GM19351 (cell line): ENCODE data around the gene MAGIX.

Source experiments
- ATAC-seq: cut with Tn5 transposase; IDR thresholded peaks from one replicate; pipeline ENCODE4 v1.9.1; 2021; ENCODE audit warnings: mild to moderate bottlenecking, moderate library complexity; ENCODE audit not compliant: unreplicated experiment

The MAGIX gene

DNA sequence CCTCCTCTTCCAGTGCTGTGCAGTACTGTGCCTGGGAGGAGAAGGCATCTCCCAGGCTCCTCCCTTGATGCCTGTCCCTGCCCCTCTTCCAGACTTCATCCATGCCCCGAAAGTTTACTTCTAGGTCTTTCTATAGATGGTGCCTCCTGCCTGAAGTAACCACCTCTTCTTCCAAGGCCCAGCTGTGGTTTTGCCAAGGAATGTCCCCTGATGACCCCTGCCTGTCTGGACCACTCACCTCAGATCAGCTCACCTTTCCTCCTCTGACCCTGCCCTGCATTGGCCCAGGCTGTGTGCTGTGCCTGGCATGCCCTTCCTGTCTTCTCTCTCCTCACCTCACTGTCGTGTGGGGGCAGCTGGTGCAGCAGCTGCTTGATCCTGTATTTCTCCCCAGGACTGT is 16.8 kb downstream of the MAGIX start:
- no peak for ATAC-seq

DNA sequence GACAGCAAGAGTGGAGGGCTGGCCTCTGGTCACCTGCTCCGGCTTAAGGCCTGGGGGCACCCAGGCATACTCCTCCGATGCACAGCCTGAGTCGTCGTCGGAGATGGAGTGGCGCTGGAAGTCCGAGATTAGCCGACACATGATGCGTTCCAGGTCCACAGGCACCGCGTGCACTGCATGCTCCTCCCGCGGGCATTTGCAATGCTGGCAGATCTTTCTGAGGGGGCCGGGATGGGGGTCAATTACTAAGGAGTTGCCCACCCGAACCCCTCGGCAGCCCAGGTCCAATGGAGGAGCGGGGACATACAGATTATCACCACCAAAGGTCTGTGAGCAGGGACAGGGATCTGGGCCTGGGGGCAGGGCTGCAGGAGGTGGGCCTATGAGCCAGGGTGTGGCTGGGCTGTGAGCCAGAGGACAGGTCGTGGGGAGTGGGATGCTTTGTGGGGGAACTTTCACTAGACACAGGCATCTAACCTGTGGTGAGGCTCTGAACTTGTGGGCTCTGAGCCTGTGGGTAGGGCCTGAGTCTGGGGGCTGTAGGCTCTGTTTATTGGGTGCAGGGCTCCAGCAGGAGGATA is 21.2 kb downstream of the MAGIX start:
- ATAC-seq, result no peak

DNA sequence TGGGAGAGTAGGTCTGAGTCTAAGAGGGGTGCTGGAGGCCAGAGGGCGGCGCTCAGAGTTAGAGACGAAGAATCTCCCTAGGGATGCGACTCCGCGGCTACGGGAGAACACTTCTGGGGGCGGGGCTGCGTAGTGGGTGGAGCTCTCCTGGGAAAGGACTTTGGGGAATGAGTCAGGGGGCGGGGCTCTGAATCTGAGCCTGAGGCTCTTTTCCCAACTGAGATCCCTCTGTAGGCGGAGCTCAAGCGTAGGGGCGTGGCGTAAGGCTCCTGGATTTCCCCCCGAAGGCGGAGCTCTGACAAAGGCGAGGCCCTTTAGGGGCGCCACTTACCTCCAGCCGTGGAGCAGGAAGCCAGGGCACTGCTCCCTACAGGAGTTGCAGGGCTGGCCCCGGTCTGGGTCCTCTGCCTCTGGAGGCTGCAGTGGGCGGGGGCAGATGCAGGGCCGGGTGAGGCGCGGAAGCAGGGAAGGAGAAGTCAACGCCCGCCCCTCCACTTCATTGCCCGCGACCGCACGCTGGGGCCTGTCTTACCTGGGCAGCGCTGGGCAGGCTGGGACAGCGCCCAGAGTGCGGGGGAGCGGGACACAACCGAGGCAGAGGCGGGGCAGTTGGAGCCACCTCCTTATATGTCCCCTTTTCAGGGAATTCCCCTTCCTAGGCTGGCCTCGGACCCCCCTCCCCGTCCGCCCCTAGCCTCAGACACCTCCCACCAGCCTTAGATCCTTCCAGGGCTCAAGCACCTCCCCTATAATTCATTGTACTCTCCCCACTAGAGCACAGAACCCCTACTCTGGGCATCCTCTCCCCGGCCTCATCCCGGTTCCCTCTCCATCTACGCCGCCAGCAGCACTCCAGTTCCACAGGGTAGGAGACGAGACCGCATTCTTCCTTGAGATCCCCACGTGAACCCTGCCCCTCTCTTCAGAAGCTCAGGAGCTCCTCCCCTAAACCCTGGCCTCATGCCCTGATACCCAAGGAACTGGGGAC is 22.0 kb downstream of the MAGIX start:
- ATAC-seq, result peak; percentile 41

DNA sequence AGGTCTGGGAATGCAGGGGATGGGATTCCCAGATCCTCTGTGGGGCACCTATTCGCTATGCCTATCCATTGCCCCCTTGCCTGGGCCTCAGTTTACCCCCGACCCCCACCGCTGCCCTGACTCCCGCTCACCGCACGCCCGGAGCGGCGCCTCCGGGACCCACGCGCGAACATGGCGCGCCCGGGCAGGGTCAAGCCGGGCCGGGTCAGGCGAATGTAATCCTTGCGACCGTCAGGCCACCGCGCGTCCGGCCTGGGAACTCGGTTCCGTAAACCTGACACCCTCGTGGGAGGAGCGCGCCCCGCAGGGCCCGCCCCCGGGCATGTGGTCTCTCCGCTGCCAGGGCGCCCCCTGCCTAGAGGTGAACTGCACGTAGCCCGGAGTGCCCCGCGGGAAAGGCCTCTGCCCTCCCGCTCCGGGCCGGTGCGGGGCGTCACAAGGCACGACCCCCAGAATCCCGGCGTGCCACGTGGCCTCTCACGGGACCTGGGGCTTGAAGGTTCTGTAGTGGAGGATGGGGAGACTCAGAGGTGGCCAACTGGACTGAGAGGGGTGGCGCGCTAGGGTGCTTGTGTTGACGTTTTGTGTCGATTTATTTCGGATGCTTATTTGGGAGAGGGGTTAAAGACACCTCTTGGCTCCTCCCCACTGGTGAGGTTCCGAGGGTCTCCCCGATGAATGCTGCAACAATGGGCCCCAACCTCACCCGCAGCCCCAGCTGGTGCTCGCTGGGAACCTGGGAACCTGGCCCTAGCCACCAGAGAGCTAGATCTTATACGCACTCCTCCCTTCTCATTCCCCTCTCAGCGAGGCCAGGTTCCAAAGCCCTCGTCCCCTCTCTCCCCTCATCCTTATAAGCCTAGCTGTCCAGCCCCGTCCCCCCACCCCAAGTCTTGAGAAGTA is 23.8 kb downstream of the MAGIX start, which contains the start of gene PRICKLE3:
TSS of gene PRICKLE3 (minus strand) at position 249 of the 903 bp plus-strand sequence. CDS start at position 173, 76 bp downstream.
- peak; percentile 27 for ATAC-seq

DNA sequence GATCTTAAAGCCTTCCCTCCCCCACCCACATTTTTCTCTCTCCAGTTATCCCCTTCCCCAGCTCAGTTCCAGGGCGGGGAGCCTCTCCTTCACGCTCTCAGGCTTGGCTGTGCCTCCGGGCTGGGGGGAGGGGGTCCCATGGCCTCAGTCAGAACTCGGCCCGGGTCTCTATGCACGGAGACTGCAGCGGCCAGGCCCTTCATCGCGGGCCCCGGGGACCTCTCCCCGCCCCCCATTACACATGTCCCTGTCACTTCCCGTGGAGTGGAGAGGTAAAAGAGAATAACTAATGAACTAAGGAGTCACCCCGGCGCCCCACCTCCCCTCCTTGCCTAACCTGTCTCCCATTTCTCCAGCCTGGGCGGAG is 24.5 kb downstream of the MAGIX start:
- no peak for ATAC-seq

DNA sequence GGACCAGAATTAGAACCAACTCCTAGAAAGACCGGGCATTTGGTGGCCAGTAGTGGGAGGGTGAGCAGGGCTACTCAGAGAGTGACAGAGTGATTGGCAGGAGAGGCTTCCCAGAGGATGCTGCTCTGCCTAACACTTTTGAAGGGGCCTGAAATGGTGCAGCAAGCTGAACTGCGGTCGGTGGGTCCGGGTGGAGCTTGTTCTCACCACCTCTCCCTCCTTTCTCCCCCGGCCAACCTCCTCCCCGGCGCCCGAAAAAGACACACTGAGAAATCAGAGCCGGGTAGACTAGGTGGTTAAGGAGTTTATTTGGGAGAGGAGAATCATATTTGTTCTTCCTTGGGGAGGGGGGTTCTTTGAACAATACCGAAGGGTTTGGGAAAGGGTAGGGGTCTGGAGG is 25.0 kb downstream of the MAGIX start:
- no peak for ATAC-seq

DNA sequence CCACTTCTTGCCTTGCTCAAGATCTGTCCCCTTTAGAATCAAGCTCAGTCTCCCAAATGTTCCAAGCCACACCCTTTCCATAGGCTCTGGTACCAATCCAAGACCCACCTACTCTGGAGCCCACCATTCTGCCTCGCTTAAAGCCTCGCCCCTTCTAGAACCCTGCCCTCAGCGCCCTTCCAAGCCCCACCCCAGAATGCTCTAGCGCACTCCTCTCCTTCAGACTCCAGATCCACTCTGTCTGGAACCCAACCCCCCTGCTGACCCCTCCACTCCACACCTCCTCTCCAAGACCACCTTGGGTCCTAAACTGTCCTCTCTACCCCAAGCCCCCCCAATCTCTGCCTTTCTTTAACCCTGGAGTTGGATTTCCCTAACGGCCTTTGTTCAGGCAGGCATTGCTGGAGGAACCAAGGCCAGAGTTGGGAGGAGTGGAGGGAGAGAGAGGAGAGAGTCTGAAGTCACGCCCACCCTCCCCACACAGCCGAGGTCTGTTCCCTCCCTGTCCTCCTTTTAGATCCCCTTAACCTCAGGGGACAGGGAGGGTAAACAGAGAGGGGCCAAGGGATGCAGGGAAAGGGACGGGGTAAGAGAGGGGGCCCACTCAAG is 26.0 kb downstream of the MAGIX start:
- ATAC-seq, result no peak

DNA sequence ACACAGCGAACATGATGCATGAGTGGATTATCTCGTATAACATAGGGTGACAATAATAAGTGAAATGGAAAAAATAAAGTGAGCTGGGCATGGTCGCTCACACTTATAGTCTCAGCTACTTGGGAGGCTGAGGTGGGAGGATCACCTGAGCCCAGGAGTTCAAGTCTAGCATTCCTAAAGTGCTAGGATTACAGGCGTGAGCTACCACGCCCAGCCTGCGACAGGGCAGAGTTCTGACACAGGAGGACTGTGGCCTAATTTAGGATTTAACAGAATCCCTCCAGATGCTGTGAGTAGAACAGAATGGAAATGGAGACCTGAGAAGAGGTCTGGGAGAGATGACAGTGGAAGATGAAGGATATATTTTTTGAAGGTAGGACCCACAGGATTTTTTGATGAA is 27.0 kb downstream of the MAGIX start:
- ATAC-seq, result no peak

DNA sequence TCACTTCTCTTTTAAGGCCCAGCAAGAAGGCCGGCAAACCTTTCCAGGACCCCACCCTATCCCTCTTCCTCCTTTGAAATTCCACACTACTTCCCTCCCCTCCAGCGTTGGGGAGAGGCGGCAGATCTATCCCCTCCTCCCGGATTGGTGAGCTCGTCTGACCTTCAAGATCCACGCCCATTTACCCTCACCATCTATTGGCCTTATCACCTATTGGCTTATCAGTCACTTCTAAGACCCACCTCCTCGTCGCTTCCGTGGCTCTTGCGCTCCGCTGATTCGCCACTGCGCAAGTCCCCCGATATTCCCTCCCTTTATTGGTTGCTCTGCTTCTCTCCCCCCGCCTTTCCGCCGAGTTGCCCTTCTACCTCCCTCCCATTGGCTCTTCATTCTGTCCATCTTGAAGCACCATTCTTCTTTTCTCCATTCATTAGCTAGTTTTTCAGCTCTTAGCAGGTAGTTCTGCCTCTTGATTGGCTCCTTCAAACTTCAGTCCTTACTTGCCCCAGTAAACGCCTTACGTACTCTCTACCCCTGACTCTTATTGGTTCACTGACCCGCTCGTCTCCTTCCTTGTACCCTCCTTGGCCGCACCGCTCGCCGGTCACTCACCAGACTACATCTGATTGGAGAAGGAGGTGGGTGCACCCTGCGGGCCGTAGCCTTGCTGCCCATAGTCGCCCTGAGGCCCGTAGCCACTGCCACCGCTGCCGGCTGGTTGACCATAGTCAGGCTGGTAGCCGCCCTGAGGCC is 28.4 kb downstream of the MAGIX start:
- ATAC-seq, result peak; percentile 88

DNA sequence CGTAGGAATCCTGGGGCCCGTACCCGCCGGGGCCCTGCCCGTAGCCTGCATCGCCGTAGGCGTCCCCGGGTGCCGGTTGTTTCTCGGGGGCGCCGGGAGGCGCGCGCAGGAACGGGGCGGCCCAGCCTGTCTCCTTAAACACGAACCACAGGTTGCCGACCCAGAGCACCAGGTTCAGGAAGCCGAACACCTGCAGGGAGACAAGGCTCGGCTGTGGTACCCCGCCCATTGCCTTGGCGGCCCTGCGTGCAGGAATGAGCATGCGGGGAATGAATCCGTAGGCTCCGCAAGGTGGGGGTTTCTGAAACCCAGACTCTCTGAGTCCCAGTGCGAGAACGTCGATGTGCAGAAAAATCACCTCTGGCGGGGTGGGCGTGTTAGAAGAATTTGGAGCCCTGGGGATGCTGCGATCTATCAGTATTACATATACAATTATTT is 29.0 kb downstream of the MAGIX start:
- peak; percentile 17 for ATAC-seq

DNA sequence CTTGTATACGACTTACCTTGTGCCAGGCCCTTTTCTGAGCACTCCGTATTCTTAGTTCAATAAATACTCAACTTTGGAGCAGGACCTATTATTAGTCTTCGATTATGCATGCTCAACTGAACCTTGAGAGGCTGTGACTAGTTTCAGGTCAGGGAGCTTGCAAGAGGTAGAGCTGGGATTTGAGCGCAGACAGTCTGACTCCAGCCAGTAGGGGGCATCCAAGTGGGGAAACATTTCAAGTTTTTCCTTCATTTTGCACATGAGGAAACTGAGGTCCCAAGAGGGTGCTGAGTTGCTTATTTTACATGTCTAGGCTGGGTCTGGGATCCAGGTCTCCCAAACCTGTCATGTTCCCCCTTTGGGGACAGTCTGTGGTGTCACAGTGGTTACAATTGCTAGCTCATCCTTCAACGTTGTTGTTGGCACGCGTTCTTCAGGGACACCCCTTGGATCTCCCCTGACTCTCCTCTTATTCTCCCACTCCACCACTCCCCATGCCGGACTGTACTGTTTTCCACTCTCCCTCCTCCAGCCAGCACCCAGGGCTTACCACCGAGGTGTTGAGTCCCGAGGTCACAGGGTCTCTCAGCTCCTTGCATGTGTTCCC is 30.3 kb downstream of the MAGIX start:
- ATAC-seq, result no peak

DNA sequence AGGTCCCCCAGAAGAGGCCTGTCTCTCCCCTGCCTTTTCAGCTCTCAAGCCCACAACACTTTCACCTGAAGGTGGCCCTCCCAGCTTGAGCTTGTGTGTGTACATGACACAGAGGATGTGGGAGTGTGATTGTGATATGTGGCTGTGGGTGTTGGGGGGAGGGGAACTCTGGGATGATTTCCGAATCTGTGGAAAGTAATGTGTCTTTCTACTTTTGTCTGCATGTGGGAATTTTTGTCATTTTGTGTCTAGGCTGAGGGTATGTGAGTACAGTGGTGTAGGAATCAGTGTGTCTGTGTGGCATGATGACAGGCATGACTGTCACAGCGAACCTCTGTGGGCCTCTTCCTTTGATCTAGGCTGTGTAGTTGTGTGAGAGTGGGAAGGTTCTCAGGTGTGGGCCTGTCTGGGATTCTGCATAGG is 31.0 kb downstream of the MAGIX start:
- ATAC-seq, result no peak

DNA sequence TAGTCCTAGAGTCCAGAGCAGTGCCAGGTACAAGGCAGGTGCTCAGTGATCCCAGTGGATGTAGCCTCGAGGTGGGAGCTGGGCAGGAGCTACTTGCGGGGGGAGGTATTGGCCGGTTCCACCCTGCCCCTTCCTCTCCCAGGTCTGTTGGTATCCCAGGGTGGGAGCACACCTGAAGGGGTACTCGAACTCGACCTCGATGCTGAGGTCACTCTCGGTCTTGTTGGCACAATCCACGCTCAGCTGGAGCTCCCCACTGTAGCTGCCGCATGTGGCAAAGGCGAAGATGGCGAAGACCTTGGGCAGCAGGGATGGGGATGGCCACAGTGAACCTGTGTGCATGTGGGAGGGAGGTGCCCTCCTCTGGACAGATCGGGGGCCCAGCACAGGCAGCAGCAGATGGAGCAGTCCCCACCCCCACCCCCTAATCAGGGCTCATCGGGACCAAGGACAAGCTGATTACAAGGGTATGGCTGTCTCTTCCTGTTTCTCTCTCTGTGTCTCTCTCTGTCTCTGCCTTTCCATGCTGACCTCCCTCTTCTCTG is 35.1 kb downstream of the MAGIX start:
- no peak for ATAC-seq

DNA sequence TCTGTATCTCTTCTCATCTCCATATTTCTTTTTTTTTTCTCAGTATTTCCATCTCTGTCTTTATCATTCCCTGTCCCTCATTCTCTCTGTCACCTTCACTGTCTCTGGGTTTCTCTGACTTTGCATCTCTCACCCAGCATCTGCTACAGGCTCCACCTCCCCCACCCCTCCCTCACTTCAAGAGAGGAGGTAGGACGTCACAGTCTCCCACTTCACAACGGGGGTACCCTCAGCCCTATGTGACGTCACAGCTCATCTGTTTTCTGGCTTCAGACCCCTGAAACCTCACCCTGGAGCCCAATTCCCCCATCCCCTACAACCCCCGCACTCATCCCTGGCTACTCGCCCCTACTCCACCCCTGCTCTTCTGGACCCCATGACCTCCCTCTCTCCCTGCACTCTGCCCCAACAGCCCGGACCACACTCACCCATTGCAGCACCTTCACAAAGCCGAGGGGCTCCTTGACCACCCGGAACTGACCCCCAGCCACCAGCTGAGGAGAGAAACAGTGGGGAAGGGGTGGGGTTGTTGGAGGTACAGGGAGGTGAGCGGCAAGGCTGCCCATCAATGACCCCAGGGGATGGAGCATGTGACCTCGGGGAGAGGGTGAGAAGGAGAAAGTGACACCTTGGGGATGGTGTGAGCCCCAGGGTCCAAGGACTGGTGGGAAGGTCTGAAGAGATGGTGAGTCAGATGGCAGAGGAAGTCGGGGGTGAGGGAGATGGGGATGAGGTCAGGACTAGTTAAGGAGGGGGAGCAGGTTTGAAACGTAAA is 36.2 kb downstream of the MAGIX start:
- ATAC-seq, result no peak

DNA sequence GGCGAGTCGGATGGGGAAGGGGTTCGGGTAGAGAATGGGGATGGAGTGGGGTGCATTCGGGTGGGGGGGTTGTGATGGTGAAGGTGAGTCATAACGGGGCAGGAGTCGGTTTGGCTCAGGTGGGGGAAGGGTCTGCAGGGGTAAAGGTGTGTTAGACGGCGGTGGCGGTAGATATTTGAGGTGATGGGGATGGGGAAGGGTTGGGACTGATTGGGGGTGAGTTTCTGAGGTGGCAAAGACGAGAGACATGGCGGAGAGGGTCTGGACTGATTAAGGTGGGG is 36.7 kb downstream of the MAGIX start:
- no peak for ATAC-seq

DNA sequence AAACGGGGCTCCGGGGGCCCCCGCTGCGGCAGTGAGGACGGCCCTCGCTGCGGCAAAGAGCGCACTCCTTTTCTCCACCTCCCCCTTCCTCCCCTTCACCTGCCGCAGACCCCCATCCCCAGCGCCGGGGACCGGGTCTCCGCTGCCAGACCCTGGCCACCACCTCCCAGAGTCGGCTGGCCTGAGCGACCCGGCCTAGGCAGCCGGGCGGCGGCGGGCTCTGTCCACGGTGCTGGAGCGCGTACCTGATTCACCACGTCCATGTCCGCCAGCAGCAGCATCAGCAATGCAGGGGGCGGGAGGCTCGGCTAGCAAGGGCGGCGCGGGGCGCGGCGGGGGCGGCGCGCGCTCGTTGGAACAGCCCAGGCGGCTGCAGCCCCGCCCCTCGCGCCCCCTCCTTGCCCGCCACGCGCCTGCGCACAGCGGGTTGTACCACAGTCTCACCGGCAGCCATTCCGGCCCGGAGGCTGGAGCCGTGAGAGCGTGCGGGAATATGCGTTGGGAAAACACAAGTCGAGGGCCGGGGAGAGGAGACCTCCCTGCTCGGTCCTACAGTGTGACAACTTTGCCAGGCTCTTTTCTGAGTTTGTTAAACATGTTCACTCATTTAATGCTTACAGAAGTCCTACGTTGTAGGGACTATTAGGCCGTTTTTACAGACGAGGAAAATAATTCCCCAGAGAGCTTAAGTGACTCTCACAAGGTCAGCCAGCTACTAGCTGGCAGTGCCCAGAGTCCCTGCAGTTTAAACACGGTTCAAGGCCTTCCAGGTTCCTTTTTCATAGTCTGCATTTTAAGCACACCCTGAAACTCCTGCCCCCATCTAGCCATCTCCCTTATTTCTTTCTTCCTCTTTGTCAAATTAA is 37.6 kb downstream of the MAGIX start, which contains the start of gene SYP:
TSS of gene SYP (minus strand) at position 288 of the 866 bp plus-strand sequence. CDS start at position 281, 7 bp downstream.
- ATAC-seq, result peak; percentile 98

DNA sequence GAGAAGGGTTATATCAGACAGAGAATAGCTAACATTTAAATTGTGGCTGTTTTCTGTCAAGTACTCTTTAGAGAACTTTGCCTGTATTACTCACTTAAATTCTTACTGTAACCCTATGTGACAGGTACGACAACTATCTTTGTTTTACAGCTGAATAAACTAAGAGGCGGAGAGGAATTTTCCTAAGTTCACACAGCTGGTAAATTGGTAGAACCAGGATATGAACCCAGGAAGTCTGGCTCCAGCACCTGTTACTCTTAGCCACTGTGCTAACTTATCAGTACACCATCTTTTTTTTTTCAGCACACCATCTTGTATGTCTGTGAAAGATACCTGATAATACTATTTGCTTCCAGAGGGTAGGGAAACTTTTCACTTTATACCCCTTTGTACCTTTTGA is 39.5 kb downstream of the MAGIX start:
- no peak for ATAC-seq

DNA sequence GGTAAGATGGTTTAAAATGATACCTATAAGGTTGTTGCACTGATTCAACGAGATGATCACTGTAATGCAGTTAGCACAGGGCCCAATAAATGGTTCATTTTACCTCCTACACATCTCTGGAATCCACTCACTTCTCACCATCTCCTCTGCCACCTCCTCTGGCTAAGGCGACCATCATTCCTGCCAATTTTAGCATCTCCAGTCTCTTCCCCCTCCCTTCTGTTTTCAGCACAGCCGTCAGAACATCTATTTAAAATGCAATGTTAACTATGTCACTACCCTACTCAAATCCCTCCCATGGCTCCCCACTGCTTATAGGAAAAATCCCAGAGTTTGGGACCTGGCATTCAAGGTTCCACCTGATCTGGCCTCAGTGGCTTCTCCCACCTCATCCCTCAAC is 41.0 kb downstream of the MAGIX start:
- no peak for ATAC-seq
